Measurements from ENCODE around the gene SLC25A39.

DNA sequence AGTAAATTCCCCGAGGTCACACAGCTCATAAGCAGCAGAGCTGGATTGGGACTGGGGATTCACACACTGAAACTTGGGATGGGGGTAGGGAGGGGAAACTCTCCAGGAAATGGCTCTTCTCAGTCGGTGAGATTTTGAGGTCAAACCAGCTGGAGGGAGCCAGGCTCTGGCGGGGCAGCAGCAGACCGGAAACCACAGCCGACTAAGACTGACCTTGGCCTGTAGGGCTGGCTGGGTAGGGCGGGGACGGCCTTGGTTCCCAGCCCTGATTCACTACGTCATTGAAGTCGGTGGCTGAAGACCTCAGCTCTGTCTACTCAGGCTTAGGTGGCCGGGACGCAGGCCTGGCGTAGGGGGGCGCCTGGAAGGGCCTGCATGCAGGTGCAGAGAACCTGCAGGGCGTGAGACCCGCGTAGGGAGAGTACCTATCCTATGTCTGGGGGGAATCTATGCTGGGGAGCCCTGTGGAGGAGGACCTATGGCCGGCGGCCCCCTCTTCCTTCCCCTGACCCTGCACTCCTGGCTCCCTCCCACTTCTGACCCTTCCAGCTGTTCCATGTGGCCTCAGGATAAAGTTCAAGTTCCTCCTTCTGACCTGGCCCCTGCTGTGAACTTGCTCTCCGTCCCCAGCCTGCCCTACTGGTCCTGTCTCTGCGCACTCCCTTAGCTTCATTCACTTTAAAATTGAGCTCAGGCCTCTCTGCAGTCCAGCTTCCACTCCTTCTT lies 44.8 kb downstream of the SLC25A39 start:
- TF ChIP-seq, protein P1, sequence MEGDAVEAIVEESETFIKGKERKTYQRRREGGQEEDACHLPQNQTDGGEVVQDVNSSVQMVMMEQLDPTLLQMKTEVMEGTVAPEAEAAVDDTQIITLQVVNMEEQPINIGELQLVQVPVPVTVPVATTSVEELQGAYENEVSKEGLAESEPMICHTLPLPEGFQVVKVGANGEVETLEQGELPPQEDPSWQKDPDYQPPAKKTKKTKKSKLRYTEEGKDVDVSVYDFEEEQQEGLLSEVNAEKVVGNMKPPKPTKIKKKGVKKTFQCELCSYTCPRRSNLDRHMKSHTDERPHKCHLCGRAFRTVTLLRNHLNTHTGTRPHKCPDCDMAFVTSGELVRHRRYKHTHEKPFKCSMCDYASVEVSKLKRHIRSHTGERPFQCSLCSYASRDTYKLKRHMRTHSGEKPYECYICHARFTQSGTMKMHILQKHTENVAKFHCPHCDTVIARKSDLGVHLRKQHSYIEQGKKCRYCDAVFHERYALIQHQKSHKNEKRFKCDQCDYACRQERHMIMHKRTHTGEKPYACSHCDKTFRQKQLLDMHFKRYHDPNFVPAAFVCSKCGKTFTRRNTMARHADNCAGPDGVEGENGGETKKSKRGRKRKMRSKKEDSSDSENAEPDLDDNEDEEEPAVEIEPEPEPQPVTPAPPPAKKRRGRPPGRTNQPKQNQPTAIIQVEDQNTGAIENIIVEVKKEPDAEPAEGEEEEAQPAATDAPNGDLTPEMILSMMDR (IDR thresholded peaks at IDR 0.05), result no peak
- TF ChIP-seq EZH2 (IDR thresholded peaks at IDR 0.05) (no peak), EZH2phosphoT487 (IDR thresholded peaks at IDR 0.05) (no peak)

Data from neural progenitor cell (in vitro differentiated cells).